Measurements from ENCODE around the gene C16orf86. TPM values are rescaled to one million over a fixed set of nuclear protein-coding genes. Genes with fewer than 3 reads are reported as not detected.
"Not testable (repeated sequence)": the region's sequence is repeated elsewhere in the genome, so short reads cannot be mapped to it uniquely, and the experiment has no call there.

The C16orf86 gene
- total RNA-seq, 4 donors from 2014 or later, result 0.54 to 6.6 (median 2.0) TPM

DNA sequence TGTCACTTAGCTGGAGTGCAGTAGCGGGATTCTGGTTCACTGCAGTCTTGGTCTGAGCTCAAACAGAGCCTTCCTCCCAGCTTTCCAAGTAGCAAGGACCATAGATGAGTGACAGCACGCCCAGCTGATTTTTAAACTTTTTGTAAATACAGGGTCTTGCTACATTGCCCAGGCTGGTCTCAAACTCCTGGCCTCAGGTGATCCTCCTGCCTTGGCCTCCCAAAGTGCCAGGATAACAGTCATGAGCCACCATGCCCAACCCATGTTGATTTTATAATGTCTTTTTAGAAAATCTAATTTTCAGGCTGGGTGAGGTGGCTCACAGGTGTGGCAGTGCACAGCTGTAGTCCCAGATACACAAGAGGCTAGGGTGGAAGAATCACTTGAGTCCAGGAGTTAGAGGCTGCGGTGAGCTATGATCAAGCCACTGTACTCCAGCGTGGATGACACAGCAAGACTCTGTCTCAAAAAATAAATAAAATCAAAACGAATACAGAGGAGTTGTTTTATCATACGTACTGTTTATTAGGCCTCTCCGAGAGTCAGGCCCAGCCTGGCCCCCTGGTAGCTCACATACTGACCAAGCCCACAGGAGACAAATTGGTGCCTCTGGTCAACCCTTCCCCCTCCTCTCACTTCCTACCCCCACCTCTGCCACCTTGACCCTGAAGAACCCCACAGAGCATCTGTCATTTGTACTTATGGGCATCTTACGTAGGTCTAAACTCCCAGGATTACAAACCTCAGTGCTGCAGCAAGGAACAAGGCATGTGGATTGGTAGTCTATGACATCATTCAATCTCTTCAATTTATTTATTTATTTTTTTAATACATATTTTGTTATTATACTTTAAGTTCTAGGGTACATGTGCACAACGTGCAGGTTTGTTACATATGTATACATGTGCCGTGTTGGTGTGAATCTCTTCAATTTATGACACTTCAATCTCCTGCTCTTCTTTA lies 13.6 kb downstream of the C16orf86 start:
- Histone ChIP-seq H3K4me1 (peaks cover 0 to 1% (median 0%) of the 10 kb centered on the region in 4 donors), H3K27me3 (no peaks in the 10 kb centered on the region), H3K36me3 (peaks cover 0 to 20% (median 0%) of the 10 kb centered on the region in 3 donors), H3K27ac (no peak overlapping the region), H3K9me3 (no peaks in the 10 kb centered on the region), H3K4me3 (no peak overlapping the region)
- DNase-seq, result no peak
- TF ChIP-seq POLR2A (IDR thresholded peaks at IDR 0.05), result no peak
- TF ChIP-seq, protein P1, sequence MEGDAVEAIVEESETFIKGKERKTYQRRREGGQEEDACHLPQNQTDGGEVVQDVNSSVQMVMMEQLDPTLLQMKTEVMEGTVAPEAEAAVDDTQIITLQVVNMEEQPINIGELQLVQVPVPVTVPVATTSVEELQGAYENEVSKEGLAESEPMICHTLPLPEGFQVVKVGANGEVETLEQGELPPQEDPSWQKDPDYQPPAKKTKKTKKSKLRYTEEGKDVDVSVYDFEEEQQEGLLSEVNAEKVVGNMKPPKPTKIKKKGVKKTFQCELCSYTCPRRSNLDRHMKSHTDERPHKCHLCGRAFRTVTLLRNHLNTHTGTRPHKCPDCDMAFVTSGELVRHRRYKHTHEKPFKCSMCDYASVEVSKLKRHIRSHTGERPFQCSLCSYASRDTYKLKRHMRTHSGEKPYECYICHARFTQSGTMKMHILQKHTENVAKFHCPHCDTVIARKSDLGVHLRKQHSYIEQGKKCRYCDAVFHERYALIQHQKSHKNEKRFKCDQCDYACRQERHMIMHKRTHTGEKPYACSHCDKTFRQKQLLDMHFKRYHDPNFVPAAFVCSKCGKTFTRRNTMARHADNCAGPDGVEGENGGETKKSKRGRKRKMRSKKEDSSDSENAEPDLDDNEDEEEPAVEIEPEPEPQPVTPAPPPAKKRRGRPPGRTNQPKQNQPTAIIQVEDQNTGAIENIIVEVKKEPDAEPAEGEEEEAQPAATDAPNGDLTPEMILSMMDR (IDR thresholded peaks at IDR 0.05), result no peak

DNA sequence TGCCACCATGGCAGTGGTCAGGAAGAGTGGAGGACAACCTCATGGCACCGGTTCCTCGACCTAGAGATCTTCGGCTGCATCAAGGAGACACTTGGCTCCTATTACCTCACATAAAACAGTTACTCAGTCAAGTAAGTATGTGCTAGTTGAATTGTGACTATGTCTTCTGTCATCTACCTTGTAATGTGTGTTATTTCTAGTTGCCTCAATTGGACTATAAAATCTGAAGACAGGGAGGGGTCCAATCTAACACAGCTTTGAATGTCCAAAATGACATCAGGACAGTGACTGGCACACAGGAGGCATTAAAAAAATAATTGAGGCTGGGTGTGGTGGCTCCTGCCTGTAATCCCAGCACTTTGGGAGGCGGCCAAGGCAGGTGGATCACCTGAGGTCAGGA lies 17.2 kb downstream of the C16orf86 start:
- H3K36me3 ChIP-seq, result peaks cover 0 to 28% (median 0%) of the 10 kb centered on the region in 3 donors
- no peaks in the 10 kb centered on the region for H3K4me1 ChIP-seq
- no peaks in the 10 kb centered on the region for H3K27me3 ChIP-seq
- H3K4me3 ChIP-seq, result no peak overlapping the region
- no peak for DNase-seq
- no peak overlapping the region for H3K27ac ChIP-seq
- TF ChIP-seq POLR2A (IDR thresholded peaks at IDR 0.05), result no peak
- TF ChIP-seq, protein P1 (IDR thresholded peaks at IDR 0.05), result no peak
- H3K9me3 ChIP-seq, result no peaks in the 10 kb centered on the region

DNA sequence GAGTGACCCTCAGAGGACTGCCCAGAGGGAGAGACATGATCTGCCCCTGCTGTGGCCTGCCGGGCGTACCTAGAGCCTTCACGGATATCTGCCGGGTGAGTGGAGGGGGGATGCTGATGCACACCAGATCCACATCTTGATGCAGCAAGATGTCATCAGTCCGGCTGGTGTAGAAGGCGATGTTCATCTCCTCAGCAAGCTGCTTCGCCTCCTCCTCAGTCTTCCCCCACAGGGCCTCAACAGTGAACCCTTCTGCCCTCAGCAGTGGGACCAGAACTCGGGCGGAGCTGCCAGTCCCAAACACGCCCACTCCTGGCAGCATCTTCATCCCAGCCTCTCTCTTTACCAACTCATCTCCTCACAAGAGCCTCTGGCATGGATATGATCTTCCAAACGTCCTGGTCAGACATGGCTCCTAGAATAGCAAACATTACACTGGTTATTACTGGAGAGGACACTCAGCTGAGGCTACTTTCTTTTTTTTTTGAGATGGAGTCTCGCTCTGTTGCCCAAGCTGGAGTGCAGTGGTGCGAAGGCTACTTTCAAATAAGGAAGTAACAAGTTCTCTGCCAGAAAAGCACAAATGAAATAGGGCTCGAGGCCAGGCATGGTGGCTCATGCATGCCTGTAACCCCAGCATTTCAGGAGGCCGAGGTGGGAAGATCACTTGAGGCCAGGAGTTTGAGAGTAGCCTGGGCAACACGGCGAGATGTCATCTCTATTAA lies 18.9 kb downstream of the C16orf86 start:
- no peak for TF ChIP-seq POLR2A (IDR thresholded peaks at IDR 0.05)
- TF ChIP-seq, protein P1 (IDR thresholded peaks at IDR 0.05), result no peak
- peaks cover 0 to 28% (median 0%) of the 10 kb centered on the region in 3 donors for H3K36me3 ChIP-seq
- no peaks in the 10 kb centered on the region for H3K9me3 ChIP-seq
- H3K27me3 ChIP-seq, result no peaks in the 10 kb centered on the region
- no peak overlapping the region for H3K4me3 ChIP-seq
- DNase-seq, result peak in 1 of 3 donors; percentile 46
- H3K4me1 ChIP-seq, result no peaks in the 10 kb centered on the region
- H3K27ac ChIP-seq, result peak overlapping the region in 2 of 4 donors; percentile 12 to 35

DNA sequence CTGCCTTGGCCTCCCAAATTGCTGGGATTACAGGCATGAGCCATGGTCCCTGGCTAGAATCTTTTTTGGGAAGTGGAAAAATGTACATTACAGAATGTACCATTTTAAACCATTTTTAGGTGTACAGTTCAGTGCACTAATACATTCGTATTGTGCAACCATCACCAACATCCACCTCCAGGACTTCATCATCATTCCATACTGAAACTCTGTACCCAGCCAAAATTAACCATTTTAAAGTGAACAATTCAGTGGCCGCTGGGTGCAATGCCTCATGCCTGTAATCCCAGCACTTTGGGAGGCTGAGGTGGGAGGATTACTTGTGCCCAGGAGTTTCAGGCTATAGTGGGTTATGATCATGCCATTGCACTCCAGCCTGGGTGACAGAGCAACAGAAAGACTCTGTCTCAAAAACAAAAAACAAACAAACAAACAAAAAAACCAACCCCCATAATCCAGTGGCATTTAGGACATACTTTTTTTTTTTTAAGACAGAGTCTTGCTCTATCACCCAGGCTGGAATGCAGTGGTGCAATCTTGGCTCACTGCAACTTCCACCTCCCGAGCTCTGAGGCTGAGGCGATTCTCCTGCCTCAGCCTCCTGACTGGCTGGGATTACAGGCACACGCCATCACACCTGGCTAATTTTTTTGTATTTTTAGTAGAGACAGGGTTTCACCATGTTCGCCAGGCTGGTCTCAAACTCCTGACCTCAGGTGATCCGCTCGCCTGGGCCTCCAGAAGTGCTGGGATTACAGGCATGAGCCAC lies 27.1 kb downstream of the C16orf86 start:
- not testable (repeated sequence) for H3K9me3 ChIP-seq, H3K27me3 ChIP-seq, H3K27ac ChIP-seq, DNase-seq, H3K36me3 ChIP-seq, H3K4me3 ChIP-seq
- H3K4me1 ChIP-seq, result peaks cover 0 to 12% (median 0%) of the 10 kb centered on the region in 4 donors

DNA sequence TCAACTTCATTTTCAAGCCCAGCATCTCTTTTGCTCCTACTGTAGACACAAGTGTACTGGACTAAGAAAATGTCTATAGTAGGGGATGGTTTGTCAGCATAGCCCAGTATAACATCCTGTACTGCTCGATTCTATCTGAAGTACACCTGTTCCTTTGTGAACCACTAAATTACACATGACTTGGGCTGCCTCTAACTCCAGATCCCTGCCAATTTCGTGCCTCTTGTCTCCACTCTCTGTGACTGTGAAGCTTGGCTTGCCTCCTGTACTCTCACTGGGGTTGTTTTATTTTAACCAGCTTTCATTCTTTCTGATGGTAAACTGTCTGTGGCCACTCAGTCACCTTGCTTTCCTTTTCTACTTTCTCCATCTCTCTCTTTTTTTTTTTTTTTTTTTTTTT lies 28.0 kb downstream of the C16orf86 start:
- Histone ChIP-seq H3K27me3 (no peaks in the 10 kb centered on the region), H3K9me3 (no peaks in the 10 kb centered on the region)

More for the DNA sequence above, 28.0 kb downstream of the C16orf86 start:
- DNase-seq, result no peak
- no peak overlapping the region for H3K4me3 ChIP-seq
- no peaks in the 10 kb centered on the region for H3K36me3 ChIP-seq
- H3K4me1 ChIP-seq, result peaks cover 0 to 12% (median 0%) of the 10 kb centered on the region in 4 donors
- no peak overlapping the region for H3K27ac ChIP-seq
- TF ChIP-seq POLR2A (IDR thresholded peaks at IDR 0.05), result no peak
- TF ChIP-seq, protein P1 (IDR thresholded peaks at IDR 0.05), result no peak

Measured in Peyer's patch (tissue), 4 donors.